C1 segment of cervical spinal cord (tissue), 14 donors: ENCODE data around the gene CR1.
A peak's percentile ranks its signal among the peaks of the same experiment; 100 is the strongest.
"Not testable (repeated sequence)": the region's sequence is repeated elsewhere in the genome, so short reads cannot be mapped to it uniquely, and the experiment has no call there.

Source experiments
- DNase-seq, 14 donors: peaks; one replicate each; lab custom pipeline; 2025; lab: John Stamatoyannopoulos, UW

Gene CR1

DNA sequence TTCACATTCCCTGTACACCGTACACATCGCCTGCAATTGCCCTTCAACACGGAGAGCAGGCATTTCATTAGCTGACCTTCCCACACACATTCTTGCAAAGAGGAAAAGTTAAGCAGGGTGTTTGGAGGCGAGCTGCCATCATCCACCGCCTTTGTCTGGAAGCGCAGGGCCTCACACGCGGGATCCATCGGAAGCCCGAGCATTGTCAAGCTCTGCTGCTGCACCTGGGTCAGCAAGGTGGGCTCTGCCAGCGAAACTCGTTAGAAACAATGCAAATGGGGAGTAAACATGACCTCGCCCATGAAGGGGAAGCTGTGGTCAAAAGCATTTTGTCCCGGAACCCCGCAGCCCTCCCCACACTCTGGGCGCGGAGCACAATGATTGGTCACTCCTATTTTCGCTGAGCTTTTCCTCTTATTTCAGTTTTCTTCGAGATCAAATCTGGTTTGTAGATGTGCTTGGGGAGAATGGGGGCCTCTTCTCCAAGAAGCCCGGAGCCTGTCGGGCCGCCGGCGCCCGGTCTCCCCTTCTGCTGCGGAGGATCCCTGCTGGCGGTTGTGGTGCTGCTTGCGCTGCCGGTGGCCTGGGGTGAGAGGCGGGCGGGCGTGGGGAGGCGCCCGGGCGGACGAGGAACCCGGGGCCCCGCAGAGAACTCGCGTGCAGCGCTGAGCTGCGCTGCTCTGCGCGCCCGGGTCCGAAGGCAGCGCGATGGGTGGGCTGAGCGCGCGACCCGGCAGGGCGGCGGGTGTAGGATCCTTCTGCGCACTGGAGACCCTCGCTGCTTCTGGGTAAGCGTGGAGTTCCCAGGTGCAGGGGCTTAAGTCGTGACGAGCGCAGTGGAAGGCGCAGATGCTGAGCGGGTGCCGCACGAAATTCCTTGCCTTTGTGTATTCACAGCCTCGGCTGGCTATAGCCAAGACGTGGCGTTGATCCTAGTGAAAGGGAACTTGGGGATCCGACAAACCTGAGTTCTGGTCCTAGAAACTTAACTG, at the start of gene CR1:
Gene CR1 (plus strand): TSS at position 357 of the 992 bp plus-strand sequence. CDS start 111 bp downstream, at position 468.
- peak in 3 of 14 donors; percentile 1 to 12 (median 4) for DNase-seq

- DNase-seq, result no peak
Observed at GRCh38 chr1:207453710-207454045, 42.3 kb upstream of the CR1 start.

GRCh38 chr1:207454046-207454964, 41.7 kb upstream of the CR1 start, which contains the start of gene CR2:
CR2 (plus strand) TSS chr1:207454328; CDS start chr1:207454419, 91 bp downstream.
- peak in 2 of 14 donors; percentile 5 to 13 for DNase-seq

- DNase-seq, result no peak
Observed at GRCh38 chr1:207455183-207455754, 40.7 kb upstream of the CR1 start.

GRCh38 chr1:207458414-207458813, 37.5 kb upstream of the CR1 start:
- no peak for DNase-seq

- no peak for DNase-seq
Observed at GRCh38 chr1:207459008-207459407, 36.9 kb upstream of the CR1 start.

GRCh38 chr1:207461649-207462048, 34.3 kb upstream of the CR1 start:
- DNase-seq, result no peak

- no peak for DNase-seq
Observed at GRCh38 chr1:207462535-207462934, 33.4 kb upstream of the CR1 start.

DNA sequence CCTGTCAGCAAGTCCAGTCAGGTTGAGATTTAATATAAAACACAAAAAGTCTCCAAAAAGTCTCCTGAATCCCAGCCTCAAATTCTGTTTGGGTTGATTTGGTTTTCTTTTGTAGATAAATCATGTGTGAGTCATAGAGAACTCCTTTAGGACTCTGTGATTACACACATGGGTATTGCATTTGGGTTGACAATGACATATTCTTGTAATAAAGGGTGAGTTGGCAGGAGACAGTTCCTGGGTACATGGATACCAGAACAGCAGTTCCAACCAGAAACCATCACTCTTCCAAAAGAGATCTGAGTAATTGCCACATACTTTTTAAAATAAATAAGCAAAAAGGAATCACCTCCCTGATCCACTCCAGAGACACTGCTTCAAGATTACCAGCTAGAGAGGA, 32.9 kb upstream of the CR1 start:
- DNase-seq, result no peak

DNA sequence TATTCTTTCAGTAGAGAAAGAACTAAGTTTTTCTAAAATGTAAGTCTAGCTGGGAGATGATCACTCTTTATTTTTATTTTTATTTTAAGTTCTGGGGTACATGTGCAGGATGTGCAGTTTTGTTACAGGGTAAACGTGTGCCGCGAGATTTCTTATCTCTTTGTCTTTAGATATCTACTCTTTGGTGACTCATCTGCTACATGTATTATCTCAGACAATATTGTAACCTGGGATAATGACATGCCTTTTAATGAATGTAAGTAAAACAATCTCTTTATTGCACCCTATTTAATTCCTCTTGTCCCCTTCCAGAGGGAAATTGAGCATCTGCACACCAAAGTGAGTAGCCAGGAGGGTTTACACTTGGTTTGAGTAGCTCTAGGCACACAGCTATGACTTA, 32.4 kb upstream of the CR1 start:
- no peak for DNase-seq

GRCh38 chr1:207470927-207471326, 25.0 kb upstream of the CR1 start:
- no peak for DNase-seq

- DNase-seq, result no peak
Observed at GRCh38 chr1:207474210-207474609, 21.7 kb upstream of the CR1 start.

DNA sequence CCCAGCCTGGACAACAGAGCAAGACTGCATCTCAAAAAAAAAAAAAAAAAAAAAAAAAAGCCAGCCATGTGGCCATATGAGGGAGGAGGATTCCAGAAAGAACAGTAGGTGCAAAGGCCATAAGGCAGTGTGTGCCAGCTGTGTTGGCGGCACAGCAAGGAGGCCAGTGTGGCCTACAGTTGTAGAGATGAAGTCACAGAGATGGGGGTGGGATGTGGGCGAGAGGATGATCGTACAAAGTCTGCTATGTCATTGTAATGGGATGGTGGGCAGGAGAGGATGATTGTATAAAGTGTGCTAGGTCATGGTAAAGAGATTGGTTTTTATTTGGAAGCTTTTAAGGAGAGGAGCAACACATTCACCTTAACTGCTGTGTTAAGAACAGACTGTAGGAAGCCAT, 9.8 kb upstream of the CR1 start:
- DNase-seq, result no peak

- no peak for DNase-seq
Observed at GRCh38 chr1:207487636-207488035, 8.3 kb upstream of the CR1 start.

- no peak for DNase-seq
Observed at GRCh38 chr1:207493212-207493611, 2.7 kb upstream of the CR1 start.

DNA sequence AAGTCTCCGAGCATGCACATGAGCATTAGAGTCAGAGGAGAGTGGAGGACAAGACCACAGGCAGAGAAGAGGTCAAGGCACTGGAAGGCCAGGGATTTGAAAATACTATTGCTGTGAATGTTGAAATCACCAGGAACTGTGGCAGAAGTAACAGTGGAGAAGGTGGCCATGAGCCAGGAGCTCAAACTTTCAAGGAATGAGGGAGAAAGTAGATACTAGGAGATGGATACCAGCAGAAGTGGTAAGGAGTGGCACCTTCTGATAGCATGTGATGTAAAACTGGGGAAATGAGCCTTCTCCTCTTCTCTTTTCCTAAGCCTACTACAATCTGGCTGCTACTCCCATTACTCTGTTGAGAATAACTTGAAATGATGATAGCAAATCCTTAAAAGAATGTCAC, 1.8 kb upstream of the CR1 start:
- DNase-seq, result no peak

DNA sequence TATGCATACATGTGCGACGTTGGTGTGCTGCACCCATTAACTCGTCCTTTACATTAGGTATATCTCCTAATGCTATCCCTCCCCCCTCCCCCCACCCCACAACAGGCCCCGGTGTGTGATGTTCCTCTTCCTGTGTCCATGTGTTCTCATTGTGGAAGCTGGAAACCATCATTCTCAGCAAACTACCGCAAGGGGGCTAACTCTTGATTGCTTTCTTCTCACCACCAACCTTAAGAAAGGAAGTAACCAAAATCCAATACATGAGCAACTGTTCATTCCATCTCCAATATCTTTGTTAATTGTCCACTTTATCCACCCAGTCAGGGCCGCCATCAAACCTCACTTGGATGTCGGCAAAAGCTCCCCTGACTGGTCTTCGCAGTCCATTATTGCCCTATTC, 676 bp upstream of the CR1 start:
- DNase-seq, result not testable (repeated sequence)

GRCh38 chr1:207497941-207498340, 2.0 kb downstream of the CR1 start:
- no peak for DNase-seq

DNA sequence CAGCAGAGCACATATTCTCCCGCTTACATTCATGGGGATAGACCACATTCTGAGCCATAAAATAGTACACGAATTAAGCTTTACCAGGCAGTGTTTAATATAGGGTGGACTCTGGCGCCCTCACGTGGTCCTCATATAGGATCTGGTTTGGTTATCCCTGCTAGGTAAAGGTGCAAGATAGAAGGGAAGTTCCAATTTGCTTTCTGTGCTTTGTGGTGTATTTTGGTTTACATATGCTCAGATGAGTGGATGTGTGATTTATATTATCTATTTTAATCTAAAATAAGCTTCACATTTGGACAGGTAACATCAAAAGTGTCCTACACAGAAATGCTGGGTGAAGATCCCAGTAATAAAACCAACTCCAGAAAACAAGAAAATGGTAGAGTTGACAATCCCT, 3.6 kb downstream of the CR1 start:
- peak in 9 of 14 donors; percentile 1 to 44 (median 23) for DNase-seq

DNA sequence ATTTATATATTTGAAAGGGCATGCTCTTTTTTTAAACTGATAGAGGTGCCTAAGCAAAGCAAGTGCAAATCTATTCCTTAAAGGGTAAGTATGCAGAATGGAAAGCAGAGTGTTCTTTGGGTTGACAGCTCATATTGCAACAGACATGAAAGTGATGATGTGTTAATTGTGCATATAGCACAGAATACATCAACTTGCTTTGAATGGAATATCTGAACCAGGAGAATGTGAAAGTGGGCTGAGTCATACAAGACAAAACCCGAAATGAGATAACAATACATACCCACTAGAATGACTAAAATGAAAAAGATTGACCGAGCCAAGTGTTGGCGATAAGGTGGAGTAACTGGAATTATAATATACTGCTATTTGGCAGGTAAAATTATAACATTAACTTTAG, 4.3 kb downstream of the CR1 start:
- no peak for DNase-seq

- no peak for DNase-seq
Observed at GRCh38 chr1:207501071-207501470, 5.1 kb downstream of the CR1 start.

- DNase-seq, result no peak
Observed at GRCh38 chr1:207502726-207503125, 6.8 kb downstream of the CR1 start.
